ENCODE results near the gene ZMYND8. TPM values are rescaled to one million over a fixed set of nuclear protein-coding genes. Genes with fewer than 3 reads are reported as not detected.
A peak's percentile ranks its signal among the peaks of the same experiment; 100 is the strongest.
"Not testable (repeated sequence)": the region's sequence is repeated elsewhere in the genome, so short reads cannot be mapped to it uniquely, and the experiment has no call there.

Gene ZMYND8
- total RNA-seq, 1 donor from 2014 or later, result 37.9 TPM

DNA sequence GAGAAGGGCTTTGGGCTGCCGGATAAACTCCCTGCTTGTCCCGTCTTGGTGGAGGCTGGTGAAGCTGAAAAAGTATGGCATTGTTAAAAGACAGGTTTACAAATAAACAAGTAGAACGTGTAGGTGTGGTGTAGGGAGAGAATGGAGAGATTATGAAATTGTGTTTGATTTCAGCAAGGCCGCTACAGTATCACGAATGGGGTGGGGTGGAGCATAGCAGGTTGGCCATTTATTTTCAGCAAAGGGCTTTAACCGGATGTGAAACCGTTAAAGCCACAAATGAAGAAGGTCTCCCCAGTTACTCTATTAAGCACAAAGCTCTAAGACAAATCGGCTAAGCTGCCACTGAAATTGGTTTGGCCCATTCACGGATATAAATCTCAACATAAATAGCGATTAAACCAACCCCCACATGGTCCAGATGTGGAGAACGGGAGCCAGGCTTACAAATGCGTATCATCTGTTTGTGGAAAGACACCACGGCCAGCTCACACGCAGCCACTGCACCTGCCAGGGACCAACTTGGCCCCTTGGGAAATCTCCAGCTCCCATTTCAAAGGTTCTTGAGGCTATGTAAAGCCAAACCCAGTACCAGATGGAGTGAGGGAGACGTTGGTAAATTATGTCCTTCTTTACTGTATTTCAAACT, 94.0 kb downstream of the ZMYND8 start:
- Histone ChIP-seq H3K4me3 (no peak overlapping the region), H3K4me1 (peaks cover 65% of the 10 kb centered on the region), H3K9me3 (replicated peaks) (no peaks in the 10 kb centered on the region), H3K27ac (replicated peaks) (peak overlapping the region; percentile 16), H3K36me3 (peaks cover 35% of the 10 kb centered on the region), H3K27me3 (ENCODE audit: low read depth) (no peaks in the 10 kb centered on the region)
- intact Hi-C loops (cut with micrococcal nuclease), result no loop called here
- TF ChIP-seq, protein P1, sequence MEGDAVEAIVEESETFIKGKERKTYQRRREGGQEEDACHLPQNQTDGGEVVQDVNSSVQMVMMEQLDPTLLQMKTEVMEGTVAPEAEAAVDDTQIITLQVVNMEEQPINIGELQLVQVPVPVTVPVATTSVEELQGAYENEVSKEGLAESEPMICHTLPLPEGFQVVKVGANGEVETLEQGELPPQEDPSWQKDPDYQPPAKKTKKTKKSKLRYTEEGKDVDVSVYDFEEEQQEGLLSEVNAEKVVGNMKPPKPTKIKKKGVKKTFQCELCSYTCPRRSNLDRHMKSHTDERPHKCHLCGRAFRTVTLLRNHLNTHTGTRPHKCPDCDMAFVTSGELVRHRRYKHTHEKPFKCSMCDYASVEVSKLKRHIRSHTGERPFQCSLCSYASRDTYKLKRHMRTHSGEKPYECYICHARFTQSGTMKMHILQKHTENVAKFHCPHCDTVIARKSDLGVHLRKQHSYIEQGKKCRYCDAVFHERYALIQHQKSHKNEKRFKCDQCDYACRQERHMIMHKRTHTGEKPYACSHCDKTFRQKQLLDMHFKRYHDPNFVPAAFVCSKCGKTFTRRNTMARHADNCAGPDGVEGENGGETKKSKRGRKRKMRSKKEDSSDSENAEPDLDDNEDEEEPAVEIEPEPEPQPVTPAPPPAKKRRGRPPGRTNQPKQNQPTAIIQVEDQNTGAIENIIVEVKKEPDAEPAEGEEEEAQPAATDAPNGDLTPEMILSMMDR (IDR thresholded peaks at IDR 0.05; ENCODE audit: borderline replicate concordance), result no peak
- no peak for DNase-seq

DNA sequence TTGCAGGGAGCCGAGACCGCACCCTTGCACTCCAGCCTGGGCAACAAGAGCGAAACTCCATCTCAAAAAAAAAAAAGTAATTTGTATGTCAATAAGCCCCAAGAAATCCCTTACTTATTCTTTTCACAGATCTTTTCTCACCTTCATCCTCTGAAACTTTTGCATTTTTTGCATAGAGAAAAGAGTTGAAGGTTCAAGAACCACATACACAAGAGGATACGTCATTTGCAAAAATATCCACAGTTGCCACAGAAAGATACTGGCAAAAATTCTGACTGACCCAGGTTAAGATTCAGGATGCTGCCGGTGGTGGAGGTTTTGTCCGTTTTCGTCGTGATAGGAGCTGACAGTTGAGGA, 94.5 kb downstream of the ZMYND8 start:
- intact Hi-C loops (cut with micrococcal nuclease), result no loop called here

DNA sequence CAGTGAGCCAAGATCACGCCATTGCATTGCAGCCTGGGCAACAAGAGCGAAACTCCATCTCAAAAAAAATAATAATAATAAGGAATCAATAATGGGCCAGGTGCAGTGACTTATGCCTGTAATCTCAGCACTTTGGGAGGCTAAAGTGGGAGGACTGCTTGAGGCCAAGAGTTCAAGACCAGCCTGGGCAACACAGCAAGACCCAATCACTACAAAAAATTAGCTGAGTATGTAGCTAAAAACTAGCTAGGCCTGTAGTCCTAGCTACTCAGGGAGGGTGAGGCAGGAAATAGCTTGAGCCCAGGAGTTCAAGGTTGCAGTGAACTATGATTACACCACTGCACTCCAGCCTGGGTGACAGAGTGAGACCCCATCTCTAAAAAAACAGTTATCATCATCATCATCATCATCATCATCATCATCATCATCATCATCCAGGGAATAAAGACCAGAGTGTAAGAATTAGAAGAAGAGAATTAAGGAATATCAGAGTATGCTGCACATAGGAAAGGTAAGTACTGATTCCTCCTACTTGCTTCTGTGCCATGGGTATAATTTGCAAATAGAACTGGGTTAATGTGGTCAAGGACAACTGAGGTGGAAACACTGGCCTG, 95.2 kb downstream of the ZMYND8 start:
- intact Hi-C loops (cut with micrococcal nuclease), result not testable (repeated sequence)
- peaks cover 71% of the 10 kb centered on the region for H3K4me1 ChIP-seq

More for the DNA sequence above, 94.5 kb downstream of the ZMYND8 start:
- Histone ChIP-seq H3K36me3 (peaks cover 35% of the 10 kb centered on the region), H3K4me3 (no peak overlapping the region), H3K4me1 (peaks cover 67% of the 10 kb centered on the region), H3K27me3 (ENCODE audit: low read depth) (no peaks in the 10 kb centered on the region), H3K9me3 (replicated peaks) (no peaks in the 10 kb centered on the region), H3K27ac (replicated peaks) (no peak overlapping the region)
- DNase-seq, result no peak
- TF ChIP-seq, protein P1 (IDR thresholded peaks at IDR 0.05; ENCODE audit: borderline replicate concordance), result no peak

DNA sequence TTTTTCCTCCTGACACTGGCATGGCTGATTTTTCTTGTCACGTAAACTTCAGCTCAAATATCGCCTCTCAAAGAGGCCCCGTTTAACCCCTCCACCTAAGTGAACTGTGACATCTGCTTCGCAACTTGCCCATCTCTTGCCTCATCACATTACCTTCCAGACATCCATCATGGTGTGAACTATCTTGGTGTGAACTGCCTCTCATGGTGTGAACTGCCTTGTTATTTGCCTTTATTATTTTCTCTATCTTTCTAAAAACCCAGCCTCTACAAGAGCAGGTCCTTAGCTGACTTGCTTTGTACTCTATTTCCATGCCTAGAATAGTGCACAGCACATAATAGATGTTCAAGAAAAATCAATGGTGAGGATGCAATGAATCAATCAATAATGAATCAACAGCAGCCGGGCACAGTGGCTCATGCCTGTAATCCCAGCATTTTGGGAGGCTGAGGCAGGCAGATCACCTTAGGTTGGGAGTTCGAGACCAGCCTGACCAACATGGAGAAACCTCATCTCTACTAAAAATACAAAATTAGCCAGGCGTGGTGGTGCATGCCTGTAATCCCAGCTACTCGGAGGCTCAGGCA, 95.9 kb downstream of the ZMYND8 start:
- DNase-seq; H3K9me3 ChIP-seq (replicated peaks); H3K27me3 ChIP-seq (ENCODE audit: low read depth); H3K27ac ChIP-seq (replicated peaks); H3K4me3 ChIP-seq; intact Hi-C loops (cut with micrococcal nuclease): not testable (repeated sequence)
- Histone ChIP-seq H3K4me1 (peaks cover 66% of the 10 kb centered on the region), H3K36me3 (peaks cover 31% of the 10 kb centered on the region)

More for the DNA sequence above, 95.2 kb downstream of the ZMYND8 start:
- peaks cover 33% of the 10 kb centered on the region for H3K36me3 ChIP-seq
- not testable (repeated sequence) for H3K27me3 ChIP-seq (ENCODE audit: low read depth); H3K4me3 ChIP-seq; H3K27ac ChIP-seq (replicated peaks); H3K9me3 ChIP-seq (replicated peaks); DNase-seq

DNA sequence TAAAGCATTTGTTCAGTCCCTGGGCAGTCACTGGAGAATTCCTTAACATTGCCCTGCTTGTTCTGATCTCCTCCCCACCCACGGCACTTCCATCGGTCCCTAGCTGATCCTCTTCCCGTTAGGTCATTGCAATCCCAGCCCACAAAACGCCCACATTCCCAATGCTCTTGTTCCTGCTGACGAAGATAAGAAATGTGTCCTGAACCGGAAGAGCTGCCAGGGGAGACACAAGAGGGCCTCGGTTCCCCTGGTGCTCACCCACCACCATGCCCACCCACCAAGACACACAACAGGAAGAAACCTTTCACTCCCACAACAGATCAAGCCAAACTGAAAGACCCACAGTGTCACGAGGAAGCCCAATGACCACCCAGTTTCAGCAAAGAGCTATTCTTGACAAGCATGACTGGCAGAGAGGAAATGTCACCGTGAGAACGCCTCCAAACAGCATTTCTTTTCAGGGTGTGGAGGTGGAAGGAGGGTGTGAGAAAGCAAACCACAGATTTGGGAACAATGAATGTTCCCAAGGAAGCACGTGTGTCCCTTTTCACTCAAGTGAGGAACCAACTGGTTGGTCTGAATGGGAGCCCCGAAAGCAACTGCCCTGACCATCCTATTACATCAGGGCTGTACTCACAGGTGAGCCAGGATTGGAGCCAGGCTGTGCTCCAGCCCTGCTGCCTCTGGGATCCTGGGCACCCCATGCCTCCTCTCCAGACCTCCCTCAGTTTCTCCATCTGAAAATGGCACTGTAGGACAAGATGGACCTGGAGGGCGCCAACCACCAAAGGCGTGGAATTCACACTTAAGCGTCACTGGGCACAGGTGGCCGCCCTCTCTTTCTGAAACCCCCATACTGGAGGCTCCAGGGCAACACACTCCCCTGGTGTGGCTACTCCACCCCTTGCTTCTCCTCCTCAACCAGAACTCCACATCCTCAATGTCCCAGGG, 97.5 kb downstream of the ZMYND8 start:
- peaks cover 31% of the 10 kb centered on the region for H3K36me3 ChIP-seq
- intact Hi-C loops (cut with micrococcal nuclease), result no loop called here
- DNase-seq, result peak; percentile 53
- peak overlapping the region; percentile 79 for H3K27ac ChIP-seq (replicated peaks)
- TF ChIP-seq, protein P1 (IDR thresholded peaks at IDR 0.05; ENCODE audit: borderline replicate concordance), result no peak
- H3K9me3 ChIP-seq (replicated peaks), result no peaks in the 10 kb centered on the region
- peaks cover 65% of the 10 kb centered on the region for H3K4me1 ChIP-seq
- H3K27me3 ChIP-seq (ENCODE audit: low read depth), result no peaks in the 10 kb centered on the region
- H3K4me3 ChIP-seq, result peak overlapping the region; percentile 10

DNA sequence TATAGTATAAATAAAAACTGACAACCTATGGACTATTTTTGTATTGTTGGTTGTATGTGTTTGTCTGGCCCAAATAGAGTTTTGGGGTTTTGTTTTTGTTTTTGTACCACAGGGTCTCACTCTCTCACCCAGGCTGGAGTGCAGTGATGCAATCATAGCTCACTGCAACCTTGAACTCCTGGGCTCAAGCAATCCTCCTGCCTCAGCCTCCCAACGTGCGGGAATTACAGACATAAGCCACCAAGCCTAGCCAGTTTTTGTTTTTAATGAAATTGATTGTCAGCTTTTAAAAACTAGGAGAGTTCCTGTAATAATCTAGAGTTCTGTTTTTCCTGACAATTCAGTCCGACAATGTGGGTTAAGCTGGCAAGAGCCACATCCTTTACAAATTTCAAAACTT, 98.7 kb downstream of the ZMYND8 start:
- Histone ChIP-seq H3K27ac (replicated peaks) (peak overlapping the region; percentile 79), H3K36me3 (peaks cover 31% of the 10 kb centered on the region)
- TF ChIP-seq, protein P1 (IDR thresholded peaks at IDR 0.05; ENCODE audit: borderline replicate concordance), result no peak

More for the DNA sequence above, 98.7 kb downstream of the ZMYND8 start:
- DNase-seq, result no peak
- peaks cover 65% of the 10 kb centered on the region for H3K4me1 ChIP-seq
- H3K27me3 ChIP-seq (ENCODE audit: low read depth), result no peaks in the 10 kb centered on the region
- intact Hi-C loops (cut with micrococcal nuclease), result no loop called here
- H3K9me3 ChIP-seq (replicated peaks), result no peaks in the 10 kb centered on the region
- no peak overlapping the region for H3K4me3 ChIP-seq

Measured in left ventricle myocardium inferior (tissue), 1 donor.